Esophagus muscularis mucosa (tissue), 4 donors: Measurements from ENCODE around the gene ELOVL6.

Source experiments
- CTCF ChIP-seq, 3 experiments: fragments of 200-600 bp in 2 of 3; fragments of 450-650 bp in 1 of 3; sonication (generic) in 2 of 3; IDR thresholded peaks; one replicate each; pipeline ENCODE4 v1.5.1; 2017 to 2019; ENCODE audit warnings: antibody characterized with exemption in 3 of 3, mild to moderate bottlenecking in 2 of 3, moderate library complexity in 1 of 3
- EP300 ChIP-seq: sonication (generic); formaldehyde crosslinking; IDR thresholded peaks from one replicate; pipeline ENCODE4 v1.6.1; 2017; ENCODE audit warnings: antibody characterized with exemption
- POLR2A ChIP-seq: fragments of 450-650 bp; IDR thresholded peaks from one replicate; pipeline ENCODE4 v1.6.1; 2017; ENCODE audit warnings: antibody characterized with exemption, moderate library complexity, mild to moderate bottlenecking, low read depth
- POLR2AphosphoS5 ChIP-seq, 2 donors: sonication (generic); formaldehyde crosslinking; IDR thresholded peaks; one replicate each; pipeline ENCODE4 v1.6.1; 2017; ENCODE audit warnings: antibody characterized with exemption in 2 of 2

- no peak for TF ChIP-seq CTCF (IDR thresholded peaks at IDR 0.05)
- TF ChIP-seq POLR2A, result no peak
- no peak for TF ChIP-seq POLR2AphosphoS5 (IDR thresholded peaks at IDR 0.05)
- TF ChIP-seq EP300, result no peak
Measured at GRCh38 chr4:110055158-110055768, 143.2 kb downstream of the ELOVL6 start.
